Right renal pelvis (tissue), 4 donors: ENCODE results near the gene FNDC4. TPM values are rescaled to one million over a fixed set of nuclear protein-coding genes. Genes with fewer than 3 reads are reported as not detected.

ENCODE experiments used
- DNase-seq, 4 donors: peaks; one replicate each; pipeline ENCODE4 v3.0.0-alpha.2; 2013; ENCODE audit warnings: low read depth in 4 of 4, low spot score in 3 of 4, missing footprints in 1 of 4
- polyA plus RNA-seq, 4 donors: library from polyadenylated mRNA; unstranded; fragments of 120-200 nt; gene quantifications; one replicate each; pipeline ENCODE4 v1.2.1, GENCODE V29; 2013; ENCODE audit not compliant: insufficient read length in 4 of 4

FNDC4 gene
- polyA plus RNA-seq, 4 donors = 7.3 to 9.1 (median 8.6) TPM

GRCh38 chr2:27494284-27494943 is 586 bp downstream of the FNDC4 start:
- no peak for DNase-seq

GRCh38 chr2:27493948-27494283 is 1.1 kb downstream of the FNDC4 start:
- DNase-seq = no peak

GRCh38 chr2:27492557-27492956 is 2.4 kb downstream of the FNDC4 start:
- no peak for DNase-seq

- peak; percentile 94 to 98 (median 98) for DNase-seq
These were observed 5.3 kb downstream of the FNDC4 start, which contains the start of gene IFT172 for GRCh38 chr2:27489498-27490397. IFT172 (minus strand) TSS chr2:27489743; CDS start chr2:27489653, 90 bp downstream.

GRCh38 chr2:27489118-27489497 is 5.9 kb downstream of the FNDC4 start:
- DNase-seq = no peak

GRCh38 chr2:27485496-27485895 is 9.5 kb downstream of the FNDC4 start:
- no peak for DNase-seq

GRCh38 chr2:27471961-27472360 is 23.0 kb downstream of the FNDC4 start:
- no peak for DNase-seq

GRCh38 chr2:27464443-27464842 is 30.6 kb downstream of the FNDC4 start:
- DNase-seq = no peak

GRCh38 chr2:27461118-27461517 is 33.9 kb downstream of the FNDC4 start:
- DNase-seq = no peak

- DNase-seq = no peak
These were observed 41.0 kb downstream of the FNDC4 start for GRCh38 chr2:27453968-27454367.

GRCh38 chr2:27451095-27451494 is 43.9 kb downstream of the FNDC4 start:
- no peak for DNase-seq

GRCh38 chr2:27448381-27448780 is 46.6 kb downstream of the FNDC4 start:
- DNase-seq = no peak

GRCh38 chr2:27446057-27446456 is 48.9 kb downstream of the FNDC4 start:
- no peak for DNase-seq

- DNase-seq = no peak
These were observed 49.4 kb downstream of the FNDC4 start for GRCh38 chr2:27445615-27446014.

GRCh38 chr2:27445155-27445554 is 49.8 kb downstream of the FNDC4 start:
- DNase-seq = no peak

- no peak for DNase-seq
These were observed 52.1 kb downstream of the FNDC4 start for GRCh38 chr2:27442920-27443282.

GRCh38 chr2:27441958-27442919 is 52.8 kb downstream of the FNDC4 start, which contains the start of gene KRTCAP3:
KRTCAP3 (plus strand) TSS chr2:27442381; CDS start chr2:27442413, 32 bp downstream.
- DNase-seq = peak in 2 of 4 donors; percentile 20
